Measurements from ENCODE around the gene SEMA3F.
"Not testable (repeated sequence)": the region's sequence is repeated elsewhere in the genome, so short reads cannot be mapped to it uniquely, and the experiment has no call there.

Gene SEMA3F

DNA sequence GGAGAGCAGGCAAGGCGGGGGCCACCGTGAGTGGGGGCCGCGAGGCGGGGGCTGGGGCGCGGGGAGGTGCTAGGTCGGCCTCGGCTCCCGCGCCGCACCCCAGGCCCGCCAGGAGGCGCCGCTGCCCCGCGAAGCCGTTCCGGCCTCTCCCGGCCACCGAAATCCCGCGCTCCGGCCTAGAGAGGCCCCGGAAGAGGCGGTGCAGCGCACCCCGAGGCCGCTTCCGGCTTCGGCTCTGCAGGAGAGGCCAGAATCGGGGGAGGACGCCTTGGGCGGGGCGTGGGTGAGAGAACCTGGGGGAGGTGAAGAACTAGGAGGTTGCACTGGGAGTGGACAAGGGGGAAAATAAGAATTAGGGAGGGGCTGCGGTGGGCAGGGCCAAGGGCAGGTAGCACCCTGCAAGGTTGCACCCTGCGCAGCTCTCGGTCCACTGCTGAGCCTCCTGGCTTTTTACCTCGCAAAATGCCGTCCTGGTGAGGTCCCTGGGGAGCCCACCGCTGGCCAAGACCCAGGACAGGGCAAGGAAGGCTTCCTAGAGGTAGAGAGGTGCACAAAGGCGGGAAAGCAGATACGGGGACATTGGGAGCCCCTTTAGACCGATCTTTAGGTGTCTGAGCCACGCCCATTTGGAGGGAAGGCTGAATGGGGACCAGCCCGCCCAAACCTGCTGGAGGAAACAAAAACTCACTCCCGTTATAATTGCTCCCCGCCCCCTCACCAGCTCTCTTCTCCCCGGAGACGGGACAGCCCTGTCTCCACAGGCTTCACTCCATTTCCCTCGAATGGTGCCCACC lies 72.5 kb downstream of the SEMA3F start:
- in situ Hi-C loops (cut with MboI; ENCODE audit: low sequenced_read_pairs): no loop called here

DNA sequence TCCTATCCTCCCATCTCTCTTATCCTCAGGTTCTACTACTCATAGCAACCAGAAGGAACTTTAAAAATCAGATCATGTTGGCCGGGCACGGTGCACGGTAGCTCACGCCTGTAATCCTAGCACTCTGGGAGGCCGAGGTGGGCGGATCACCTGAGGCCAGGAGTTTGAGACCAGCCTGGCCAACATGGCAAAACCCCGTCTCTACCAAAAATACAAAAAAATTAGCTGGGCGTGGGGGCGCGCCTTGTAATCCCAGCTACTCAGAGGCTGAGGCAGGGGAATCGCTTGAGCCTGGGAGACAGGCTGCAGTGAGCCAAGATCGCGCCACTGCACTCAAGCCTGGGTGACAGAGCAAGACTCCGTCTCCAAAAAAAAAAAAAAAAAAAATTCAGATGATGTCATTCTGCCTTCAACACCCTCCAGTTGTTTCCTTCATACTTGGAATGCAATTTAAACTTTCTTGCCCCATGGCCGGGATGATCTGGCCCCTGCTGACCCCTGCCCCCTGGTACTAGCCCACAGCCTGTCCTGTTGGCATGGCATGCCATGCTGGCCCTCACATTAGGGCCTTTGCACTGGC lies 73.2 kb downstream of the SEMA3F start:
- in situ Hi-C loops (cut with MboI; ENCODE audit: low sequenced_read_pairs): not testable (repeated sequence)

DNA sequence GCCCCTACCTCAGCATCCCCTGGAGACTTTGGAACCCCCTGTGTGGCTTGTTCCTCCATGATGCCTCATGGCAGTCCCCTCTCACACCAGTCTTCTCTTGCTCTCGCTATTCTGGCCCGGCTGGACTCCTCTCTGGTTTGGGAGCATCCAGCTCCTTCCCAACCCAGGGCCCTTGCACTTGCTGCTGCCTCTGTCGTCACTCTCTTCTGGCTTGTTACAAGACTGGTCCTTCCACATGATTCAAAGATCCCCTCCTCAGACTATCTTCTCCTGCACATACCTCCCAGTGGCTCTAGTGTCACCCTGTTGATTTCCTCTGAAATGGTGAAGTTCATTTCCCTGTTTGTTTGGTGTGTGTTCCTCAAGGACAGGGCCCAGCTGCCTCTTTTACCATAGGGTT lies 74.4 kb downstream of the SEMA3F start:
- in situ Hi-C loops (cut with MboI; ENCODE audit: low sequenced_read_pairs): no loop called here

DNA sequence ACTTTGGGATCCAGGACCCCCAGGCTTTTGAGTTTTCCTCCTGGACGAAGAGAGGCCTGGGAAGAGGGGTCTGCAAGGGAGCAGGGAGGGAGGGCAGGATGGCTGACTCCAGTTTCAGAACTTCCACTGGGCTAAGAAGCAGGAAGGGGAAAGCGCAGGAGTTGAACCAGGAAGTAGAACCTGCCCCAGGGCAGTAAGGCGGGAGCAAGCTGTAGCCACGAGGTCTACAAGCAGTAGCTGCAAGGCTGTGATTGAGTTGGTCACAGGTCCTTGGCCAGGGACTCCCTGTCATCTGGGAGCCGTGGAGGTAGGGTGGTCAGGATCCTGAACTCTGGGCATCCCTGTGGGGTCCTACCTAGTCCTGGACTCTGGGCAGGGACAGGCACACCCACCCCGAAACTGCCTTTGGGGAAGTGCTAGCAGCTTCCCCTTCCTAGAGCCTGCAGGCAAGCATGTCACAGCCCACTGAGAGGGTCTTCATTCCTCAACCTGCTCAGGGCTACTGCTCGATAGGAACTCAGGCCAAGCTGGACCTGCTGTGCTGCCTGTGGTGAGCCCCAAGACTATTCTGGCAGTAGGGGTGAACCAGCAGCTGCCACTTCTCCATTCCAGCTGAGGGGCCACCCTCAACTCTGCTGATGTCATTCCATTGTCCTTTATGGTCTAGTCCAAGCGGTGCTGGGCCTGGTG lies 75.1 kb downstream of the SEMA3F start:
- in situ Hi-C loops (cut with MboI; ENCODE audit: low sequenced_read_pairs): no loop called here

DNA sequence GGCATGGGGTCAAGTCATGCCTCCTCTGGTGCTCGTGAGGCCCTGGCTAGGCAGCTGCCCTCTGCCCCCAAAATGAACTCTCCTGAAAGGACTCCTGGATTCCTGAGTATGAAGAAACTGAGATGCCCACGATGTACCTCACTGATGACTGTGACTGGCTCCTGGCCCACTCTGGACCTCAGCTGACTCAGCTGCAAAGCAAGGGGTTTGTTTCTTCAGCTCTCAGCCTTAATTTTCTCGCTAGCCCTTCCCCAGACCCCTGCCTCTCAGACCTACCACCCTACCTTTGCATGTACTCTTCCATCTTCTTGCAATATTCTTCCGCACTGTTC lies 75.6 kb downstream of the SEMA3F start:
- in situ Hi-C loops (cut with MboI; ENCODE audit: low sequenced_read_pairs): no loop called here

DNA sequence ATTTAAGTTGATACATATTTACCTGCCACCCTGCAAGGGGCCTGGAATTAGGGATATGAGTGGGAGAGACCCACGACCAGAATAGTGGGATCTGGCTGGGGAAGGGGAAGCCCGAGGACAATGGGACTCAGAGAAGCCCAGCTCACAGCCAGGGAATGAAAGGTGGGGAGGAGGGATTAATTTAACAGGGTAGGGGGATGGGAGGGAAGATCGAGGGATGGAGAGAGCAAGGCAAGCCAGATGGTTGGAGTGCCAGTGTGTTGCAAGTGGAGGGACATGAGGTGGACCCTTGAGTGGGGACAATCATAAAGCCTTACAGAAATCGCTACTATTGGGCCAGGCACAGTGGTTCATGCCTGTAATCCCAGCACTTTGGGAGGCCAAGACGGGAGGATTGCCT lies 76.5 kb downstream of the SEMA3F start:
- in situ Hi-C loops (cut with MboI; ENCODE audit: low sequenced_read_pairs): no loop called here

DNA sequence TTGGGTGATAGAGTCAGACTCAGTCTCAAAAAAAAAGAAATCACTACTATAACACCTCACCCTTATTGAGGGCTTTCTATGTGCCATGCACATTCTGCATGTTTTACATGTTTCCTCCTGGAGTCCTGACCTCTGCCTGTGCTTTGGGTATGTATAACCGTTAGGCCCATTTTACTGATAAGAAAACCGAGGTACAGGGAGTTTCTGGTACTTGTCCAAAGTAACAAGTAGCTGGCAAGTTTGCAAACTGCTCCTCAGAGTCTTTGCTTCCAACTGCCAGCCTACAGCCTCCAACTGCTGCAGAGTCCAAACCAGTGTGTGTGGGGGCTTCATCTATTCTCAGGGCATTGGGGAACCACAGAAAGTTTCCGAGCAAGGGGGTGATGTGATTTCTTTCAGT lies 77.2 kb downstream of the SEMA3F start:
- in situ Hi-C loops (cut with MboI; ENCODE audit: low sequenced_read_pairs): no loop called here

DNA sequence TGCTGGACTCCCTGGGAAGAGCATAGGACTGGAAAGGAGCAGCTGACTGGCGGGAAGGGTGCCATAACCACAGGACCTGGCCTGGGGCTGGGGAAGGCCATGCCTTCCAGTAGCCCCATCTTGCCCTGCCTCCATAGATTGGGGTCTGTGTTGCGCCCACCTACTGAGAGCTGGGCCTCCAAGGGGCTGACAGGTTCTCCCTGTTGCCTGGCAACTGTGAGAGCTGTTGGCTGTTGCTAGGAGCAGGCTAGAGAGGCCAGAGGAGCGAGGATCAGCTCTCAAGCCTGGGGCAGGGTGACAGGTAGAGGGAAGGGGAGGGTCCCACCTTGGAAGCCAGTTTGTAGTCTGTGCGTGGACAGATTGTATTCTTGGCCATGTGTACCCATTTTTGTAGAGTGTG lies 78.1 kb downstream of the SEMA3F start:
- in situ Hi-C loops (cut with MboI; ENCODE audit: low sequenced_read_pairs): no loop called here

DNA sequence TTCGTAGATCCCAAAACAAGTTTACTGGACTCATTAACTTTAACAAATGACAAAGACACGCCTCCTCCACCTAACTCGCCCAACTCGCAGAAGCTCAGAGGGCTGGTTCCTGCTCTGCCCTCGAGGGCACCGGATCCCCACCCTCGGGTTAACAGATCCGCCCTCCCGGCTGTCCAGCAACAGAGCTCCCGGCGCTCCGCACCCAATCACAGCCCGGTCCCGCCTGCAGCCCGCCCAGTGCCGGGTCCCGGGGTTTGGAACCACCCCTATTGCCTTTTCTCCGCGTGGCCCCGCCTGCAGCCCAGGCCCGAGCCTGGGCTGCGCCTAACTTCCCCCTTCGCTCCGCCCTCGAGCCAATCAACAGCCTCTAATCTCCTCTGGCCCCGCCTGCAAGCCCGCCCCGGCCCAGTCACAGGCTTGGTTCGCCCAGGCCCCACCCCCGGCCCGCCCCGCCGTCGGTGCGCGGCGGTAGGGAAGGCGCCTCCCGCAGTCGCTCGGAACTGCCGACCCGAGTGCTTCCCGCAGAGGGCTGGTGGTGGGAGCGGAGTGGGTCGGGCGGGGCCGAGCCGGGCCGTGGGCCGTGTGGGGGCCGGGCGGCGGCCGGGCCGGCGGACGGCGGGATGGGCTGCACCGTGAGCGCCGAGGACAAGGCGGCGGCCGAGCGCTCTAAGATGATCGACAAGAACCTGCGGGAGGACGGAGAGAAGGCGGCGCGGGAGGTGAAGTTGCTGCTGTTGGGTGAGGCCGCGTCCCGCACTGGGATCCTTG lies 80.8 kb downstream of the SEMA3F start, which contains the start of gene GNAI2:
Gene GNAI2 (plus strand): TSS at position 489 of the 768 bp plus-strand sequence. CDS start 132 bp downstream, at position 621.
- in situ Hi-C loops (cut with MboI; ENCODE audit: low sequenced_read_pairs): no loop called here

DNA sequence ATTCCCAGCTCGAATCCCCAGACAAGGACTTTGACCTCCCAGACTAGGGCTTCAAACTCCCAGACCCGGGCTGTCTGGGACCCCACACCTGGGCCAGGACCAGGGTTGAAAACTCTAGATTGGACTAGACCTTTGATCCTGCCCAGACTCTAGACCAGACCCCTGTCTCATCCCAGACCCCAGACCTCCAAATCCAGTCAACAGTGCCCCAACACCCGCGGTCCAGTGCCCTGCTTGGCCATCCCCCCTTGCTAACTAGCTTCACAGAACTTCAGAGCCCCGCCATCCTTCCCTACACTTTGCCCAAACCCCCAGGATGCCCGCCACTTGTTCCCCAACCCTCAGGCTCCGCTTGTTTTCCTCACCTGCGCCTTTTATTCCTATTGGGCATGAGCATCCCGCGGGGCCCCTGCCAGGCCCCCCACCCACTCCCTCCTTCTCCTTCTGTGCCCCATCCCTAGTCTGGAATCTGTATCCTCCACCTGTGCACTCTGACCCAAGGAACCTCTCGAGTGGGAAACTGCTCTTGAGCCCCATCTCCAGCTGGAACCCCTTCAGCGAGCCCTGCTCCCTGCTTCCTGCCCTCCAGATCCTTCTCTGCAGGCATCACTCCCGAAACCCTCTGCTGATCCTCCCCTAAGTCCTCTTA lies 81.5 kb downstream of the SEMA3F start:
- in situ Hi-C loops (cut with MboI; ENCODE audit: low sequenced_read_pairs): no loop called here

DNA sequence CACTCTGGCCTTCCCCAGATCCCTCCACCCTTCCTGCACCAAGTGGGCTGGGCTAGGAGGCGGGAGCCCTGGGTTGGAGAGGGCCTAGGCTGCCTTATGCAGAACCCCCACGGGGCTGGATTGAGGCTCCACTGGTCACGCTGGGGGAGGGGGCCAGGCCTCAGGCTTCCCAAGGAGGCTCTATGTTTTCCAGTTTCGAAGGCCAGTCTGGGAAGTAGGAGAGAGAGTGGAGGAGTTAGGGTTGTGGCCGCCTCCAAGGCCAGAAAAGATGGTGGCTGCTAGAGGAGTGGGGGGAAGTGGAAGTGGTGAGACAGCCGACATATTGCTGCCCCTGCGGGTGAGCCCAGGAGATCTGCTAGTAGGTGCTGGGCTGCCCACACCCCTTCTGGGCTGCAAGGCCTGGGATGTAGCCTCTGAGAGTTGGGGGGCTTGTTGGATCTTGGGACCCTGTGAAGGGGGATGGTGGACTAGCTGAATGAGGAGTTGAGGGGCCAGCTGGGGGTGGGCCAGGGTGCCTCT lies 82.1 kb downstream of the SEMA3F start:
- in situ Hi-C loops (cut with MboI; ENCODE audit: low sequenced_read_pairs): no loop called here

DNA sequence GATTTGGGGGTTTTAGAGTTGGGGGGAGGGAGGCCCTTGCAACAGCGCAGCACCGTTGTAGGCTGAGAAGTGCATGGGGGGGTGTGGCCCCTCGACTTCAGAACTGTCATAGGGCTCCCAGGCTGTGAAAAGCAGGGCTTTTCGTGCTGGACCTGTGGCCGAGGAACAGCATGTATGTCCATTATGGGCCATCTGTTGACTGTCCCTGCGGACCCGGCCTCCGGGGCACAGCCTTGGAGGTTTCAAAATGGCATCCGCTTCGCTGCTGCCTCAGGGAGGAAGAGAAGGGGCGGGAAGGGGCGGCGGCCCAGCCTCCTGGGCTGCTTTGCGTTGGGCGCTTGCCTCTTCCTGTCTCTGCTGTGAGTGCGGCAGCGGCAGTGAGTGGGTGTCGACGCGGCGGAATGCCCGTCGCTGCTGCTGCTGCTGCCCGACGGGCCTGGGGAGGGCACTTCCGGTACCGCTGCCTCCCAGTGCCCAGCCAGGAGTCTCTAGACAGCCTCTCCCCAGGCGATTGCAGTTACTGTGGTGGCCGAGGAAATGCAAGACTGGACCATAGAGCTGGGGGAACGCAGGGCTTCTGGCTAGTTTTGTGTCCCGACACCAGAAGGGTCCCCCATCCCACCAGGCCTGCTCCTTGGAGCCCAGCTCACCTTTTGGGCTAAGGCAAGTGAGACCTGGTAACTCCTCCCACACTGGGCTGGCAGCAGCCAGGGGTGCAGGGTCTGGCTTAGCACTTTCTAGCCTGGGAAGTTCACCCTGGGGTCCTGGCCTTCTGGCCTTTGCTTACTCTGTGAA lies 82.8 kb downstream of the SEMA3F start:
- in situ Hi-C loops (cut with MboI; ENCODE audit: low sequenced_read_pairs): no loop called here

DNA sequence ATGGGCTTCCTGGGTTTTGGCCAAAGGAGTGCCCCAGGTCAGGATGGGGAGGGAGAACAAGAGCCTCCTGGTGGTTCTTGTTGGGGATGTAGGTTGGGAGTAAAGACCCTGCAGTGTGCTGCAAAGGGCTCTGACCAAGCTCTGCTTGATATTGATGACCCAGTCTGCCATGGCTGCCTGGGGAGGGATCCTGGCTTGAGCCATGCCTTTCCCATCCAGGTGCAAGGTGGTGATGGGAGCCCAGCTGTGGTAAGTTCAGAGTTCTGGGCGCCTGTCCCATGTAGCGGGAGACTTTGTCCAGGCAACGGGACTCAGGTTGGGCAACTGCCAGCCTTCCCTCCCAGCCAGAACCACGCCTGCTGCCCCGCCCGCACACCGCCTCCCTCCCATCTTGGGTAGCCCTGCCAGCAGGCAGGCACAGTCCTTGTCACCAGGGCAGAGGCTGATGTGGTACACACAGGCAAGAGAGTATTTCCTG lies 83.5 kb downstream of the SEMA3F start:
- in situ Hi-C loops (cut with MboI; ENCODE audit: low sequenced_read_pairs): no loop called here

All from HL-60/S4 treated with retinoic acid at 250 ng/mL for 4 days and 3 days (cell line).